ENCODE data around the gene RBMS3.

DNA sequence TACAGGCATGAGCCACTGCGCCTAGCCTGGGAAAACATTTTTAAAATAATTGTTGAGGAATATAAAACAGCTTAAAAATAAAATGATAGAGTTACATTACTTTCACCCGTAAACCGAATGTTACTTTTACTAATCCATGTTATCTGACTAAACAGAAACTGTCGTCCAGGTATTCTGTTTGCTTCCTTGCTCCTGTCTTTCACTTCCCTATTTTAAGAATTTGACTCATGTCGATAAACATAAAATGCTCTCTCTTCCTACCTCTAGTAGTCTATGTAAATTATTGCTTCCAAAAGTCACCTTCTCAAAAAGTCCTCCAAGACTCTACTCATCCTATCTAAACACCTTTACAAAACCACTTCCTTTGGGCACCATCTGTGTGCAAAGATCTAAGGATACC is 216.4 kb downstream of the RBMS3 start:
- TF ChIP-seq MIXL1 (CRISPR knock-in tag; IDR thresholded peaks at IDR 0.05) (no peak), REPIN1 (CRISPR knock-in tag; IDR thresholded peaks at IDR 0.05; ENCODE audit: borderline replicate concordance, low read depth) (no peak), ZNF256 (CRISPR knock-in tag; conservative IDR thresholded peaks at IDR 0.05) (no peak), TOE1 (CRISPR knock-in tag; IDR thresholded peaks at IDR 0.05) (no peak), ZNF343 (CRISPR knock-in tag; IDR thresholded peaks at IDR 0.05) (no peak), CTCF (CRISPR knock-in tag; IDR thresholded peaks at IDR 0.05) (no peak), CHD2 (IDR thresholded peaks at IDR 0.05; ENCODE audit: low read depth, low read length) (no peak), XBP1 (CRISPR knock-in tag; IDR thresholded peaks at IDR 0.05) (no peak), DR1 (CRISPR knock-in tag; IDR thresholded peaks at IDR 0.05) (no peak), GABPA (IDR thresholded peaks at IDR 0.05; ENCODE audit: low read depth, low read length) (no peak), GABPA (CRISPR knock-in tag; IDR thresholded peaks at IDR 0.05; ENCODE audit: low read depth) (no peak), CREB1 (IDR thresholded peaks at IDR 0.05) (no peak), CREB1 (CRISPR knock-in tag; IDR thresholded peaks at IDR 0.05) (no peak)
- TF ChIP-seq, protein P1, sequence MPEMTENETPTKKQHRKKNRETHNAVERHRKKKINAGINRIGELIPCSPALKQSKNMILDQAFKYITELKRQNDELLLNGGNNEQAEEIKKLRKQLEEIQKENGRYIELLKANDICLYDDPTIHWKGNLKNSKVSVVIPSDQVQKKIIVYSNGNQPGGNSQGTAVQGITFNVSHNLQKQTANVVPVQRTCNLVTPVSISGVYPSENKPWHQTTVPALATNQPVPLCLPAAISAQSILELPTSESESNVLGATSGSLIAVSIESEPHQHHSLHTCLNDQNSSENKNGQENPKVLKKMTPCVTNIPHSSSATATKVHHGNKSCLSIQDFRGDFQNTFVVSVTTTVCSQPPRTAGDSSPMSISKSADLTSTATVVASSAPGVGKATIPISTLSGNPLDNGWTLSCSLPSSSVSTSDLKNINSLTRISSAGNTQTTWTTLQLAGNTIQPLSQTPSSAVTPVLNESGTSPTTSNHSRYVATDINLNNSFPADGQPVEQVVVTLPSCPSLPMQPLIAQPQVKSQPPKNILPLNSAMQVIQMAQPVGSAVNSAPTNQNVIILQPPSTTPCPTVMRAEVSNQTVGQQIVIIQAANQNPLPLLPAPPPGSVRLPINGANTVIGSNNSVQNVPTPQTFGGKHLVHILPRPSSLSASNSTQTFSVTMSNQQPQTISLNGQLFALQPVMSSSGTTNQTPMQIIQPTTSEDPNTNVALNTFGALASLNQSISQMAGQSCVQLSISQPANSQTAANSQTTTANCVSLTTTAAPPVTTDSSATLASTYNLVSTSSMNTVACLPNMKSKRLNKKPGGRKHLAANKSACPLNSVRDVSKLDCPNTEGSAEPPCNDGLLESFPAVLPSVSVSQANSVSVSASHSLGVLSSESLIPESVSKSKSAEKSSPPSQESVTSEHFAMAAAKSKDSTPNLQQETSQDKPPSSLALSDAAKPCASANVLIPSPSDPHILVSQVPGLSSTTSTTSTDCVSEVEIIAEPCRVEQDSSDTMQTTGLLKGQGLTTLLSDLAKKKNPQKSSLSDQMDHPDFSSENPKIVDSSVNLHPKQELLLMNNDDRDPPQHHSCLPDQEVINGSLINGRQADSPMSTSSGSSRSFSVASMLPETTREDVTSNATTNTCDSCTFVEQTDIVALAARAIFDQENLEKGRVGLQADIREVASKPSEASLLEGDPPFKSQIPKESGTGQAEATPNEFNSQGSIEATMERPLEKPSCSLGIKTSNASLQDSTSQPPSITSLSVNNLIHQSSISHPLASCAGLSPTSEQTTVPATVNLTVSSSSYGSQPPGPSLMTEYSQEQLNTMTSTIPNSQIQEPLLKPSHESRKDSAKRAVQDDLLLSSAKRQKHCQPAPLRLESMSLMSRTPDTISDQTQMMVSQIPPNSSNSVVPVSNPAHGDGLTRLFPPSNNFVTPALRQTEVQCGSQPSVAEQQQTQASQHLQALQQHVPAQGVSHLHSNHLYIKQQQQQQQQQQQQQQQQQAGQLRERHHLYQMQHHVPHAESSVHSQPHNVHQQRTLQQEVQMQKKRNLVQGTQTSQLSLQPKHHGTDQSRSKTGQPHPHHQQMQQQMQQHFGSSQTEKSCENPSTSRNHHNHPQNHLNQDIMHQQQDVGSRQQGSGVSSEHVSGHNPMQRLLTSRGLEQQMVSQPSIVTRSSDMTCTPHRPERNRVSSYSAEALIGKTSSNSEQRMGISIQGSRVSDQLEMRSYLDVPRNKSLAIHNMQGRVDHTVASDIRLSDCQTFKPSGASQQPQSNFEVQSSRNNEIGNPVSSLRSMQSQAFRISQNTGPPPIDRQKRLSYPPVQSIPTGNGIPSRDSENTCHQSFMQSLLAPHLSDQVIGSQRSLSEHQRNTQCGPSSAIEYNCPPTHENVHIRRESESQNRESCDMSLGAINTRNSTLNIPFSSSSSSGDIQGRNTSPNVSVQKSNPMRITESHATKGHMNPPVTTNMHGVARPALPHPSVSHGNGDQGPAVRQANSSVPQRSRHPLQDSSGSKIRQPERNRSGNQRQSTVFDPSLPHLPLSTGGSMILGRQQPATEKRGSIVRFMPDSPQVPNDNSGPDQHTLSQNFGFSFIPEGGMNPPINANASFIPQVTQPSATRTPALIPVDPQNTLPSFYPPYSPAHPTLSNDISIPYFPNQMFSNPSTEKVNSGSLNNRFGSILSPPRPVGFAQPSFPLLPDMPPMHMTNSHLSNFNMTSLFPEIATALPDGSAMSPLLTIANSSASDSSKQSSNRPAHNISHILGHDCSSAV (CRISPR knock-in tag; IDR thresholded peaks at IDR 0.05; ENCODE audit: borderline replicate concordance): no peak
- TF ChIP-seq, protein P2, sequence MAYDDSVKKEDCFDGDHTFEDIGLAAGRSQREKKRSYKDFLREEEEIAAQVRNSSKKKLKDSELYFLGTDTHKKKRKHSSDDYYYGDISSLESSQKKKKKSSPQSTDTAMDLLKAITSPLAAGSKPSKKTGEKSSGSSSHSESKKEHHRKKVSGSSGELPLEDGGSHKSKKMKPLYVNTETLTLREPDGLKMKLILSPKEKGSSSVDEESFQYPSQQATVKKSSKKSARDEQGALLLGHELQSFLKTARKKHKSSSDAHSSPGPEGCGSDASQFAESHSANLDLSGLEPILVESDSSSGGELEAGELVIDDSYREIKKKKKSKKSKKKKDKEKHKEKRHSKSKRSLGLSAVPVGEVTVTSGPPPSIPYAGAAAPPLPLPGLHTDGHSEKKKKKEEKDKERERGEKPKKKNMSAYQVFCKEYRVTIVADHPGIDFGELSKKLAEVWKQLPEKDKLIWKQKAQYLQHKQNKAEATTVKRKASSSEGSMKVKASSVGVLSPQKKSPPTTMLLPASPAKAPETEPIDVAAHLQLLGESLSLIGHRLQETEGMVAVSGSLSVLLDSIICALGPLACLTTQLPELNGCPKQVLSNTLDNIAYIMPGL (CRISPR knock-in tag; IDR thresholded peaks at IDR 0.05; ENCODE audit: borderline replicate concordance in 1 of 2, low read depth in 1 of 2): no peak
